ENCODE measurements around the gene MORN1.

DNA sequence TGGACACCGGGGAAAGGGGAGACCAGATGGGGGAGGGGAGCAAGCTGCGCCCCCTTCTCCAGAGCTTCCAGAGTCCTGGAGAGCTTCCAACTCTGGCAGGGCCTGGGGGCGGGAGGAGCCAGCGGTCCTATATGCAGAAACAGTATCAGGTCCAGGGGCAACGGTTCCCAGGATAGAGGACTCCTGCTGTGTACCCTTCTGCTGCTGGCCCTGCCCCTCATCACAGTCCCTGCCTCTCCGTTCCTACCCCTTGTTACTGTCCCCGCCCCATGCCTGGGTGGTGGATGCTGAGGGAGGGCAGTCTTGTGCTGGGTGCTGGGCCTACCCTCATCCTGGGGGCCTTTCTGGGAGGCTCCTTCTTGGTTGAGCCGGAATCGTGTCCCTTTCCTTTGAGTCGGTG lies 40.2 kb upstream of the MORN1 start:
- TF ChIP-seq EZH2 (IDR thresholded peaks at IDR 0.05; ENCODE audit: borderline replicate concordance, low read depth, low read length, severe bottlenecking): no peak
- no peak for TF ChIP-seq MYC (IDR thresholded peaks at IDR 0.05; ENCODE audit: low read depth, low read length)
- TF ChIP-seq, protein P1, sequence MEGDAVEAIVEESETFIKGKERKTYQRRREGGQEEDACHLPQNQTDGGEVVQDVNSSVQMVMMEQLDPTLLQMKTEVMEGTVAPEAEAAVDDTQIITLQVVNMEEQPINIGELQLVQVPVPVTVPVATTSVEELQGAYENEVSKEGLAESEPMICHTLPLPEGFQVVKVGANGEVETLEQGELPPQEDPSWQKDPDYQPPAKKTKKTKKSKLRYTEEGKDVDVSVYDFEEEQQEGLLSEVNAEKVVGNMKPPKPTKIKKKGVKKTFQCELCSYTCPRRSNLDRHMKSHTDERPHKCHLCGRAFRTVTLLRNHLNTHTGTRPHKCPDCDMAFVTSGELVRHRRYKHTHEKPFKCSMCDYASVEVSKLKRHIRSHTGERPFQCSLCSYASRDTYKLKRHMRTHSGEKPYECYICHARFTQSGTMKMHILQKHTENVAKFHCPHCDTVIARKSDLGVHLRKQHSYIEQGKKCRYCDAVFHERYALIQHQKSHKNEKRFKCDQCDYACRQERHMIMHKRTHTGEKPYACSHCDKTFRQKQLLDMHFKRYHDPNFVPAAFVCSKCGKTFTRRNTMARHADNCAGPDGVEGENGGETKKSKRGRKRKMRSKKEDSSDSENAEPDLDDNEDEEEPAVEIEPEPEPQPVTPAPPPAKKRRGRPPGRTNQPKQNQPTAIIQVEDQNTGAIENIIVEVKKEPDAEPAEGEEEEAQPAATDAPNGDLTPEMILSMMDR (IDR thresholded peaks at IDR 0.05; ENCODE audit: extremely low read depth in 1 of 2, insufficient read depth in 1 of 2, low read depth in 1 of 2, low read length in 2 of 2): no peak
- TF ChIP-seq, protein P2, sequence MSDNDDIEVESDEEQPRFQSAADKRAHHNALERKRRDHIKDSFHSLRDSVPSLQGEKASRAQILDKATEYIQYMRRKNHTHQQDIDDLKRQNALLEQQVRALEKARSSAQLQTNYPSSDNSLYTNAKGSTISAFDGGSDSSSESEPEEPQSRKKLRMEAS (IDR thresholded peaks at IDR 0.05; ENCODE audit: insufficient read depth, insufficient read length): no peak
- TF ChIP-seq POLR2A (IDR thresholded peaks at IDR 0.05; ENCODE audit: low read depth, low read length): no peak
